Gastrocnemius medialis (tissue), 4 donors: ENCODE results near the gene PAXX. TPM values are rescaled to one million over a fixed set of nuclear protein-coding genes. Genes with fewer than 3 reads are reported as not detected.

Source experiments
- ATAC-seq, 2 donors: fragments of 150-250 bp; one replicate each; pipeline ENCODE4 v1.9.1; 2016
- DNase-seq, 2 donors: peaks; one replicate each; pipeline ENCODE4 v3.0.0-alpha.2; 2019
- H3K27ac ChIP-seq, 4 donors: fragments of 200-600 bp; sonication (generic); 1 replicate in 1 of 4; 2 replicates in 3 of 4; pipeline ENCODE4 v1.5.1; 2016 to 2018; ENCODE audit warnings: mild to moderate bottlenecking in 2 of 4, moderate library complexity in 1 of 4
- H3K27me3 ChIP-seq, 3 donors: fragments of 200-600 bp; sonication (generic) in 2 of 3; 1 replicate in 1 of 3; 2 replicates in 2 of 3; pipeline versions ENCODE4 v1.5.1 to v1.6.0; 2016 to 2019; ENCODE audit warnings: mild to moderate bottlenecking in 1 of 3, moderate library complexity in 1 of 3
- H3K36me3 ChIP-seq, 2 donors: fragments of 200-600 bp; sonication (generic) in 1 of 2; one replicate each; pipeline ENCODE4 v1.5.1; 2017 to 2018
- H3K4me1 ChIP-seq, 2 donors: fragments of 200-600 bp; sonication (generic) in 1 of 2; one replicate each; pipeline ENCODE4 v1.5.1; 2016 to 2017; ENCODE audit warnings: mild to moderate bottlenecking in 2 of 2
- H3K4me3 ChIP-seq, 4 donors: fragments of 200-600 bp; sonication (generic) in 3 of 4; 1 replicate in 1 of 4; 2 replicates in 3 of 4; pipeline ENCODE4 v1.5.1; 2016 to 2019; ENCODE audit warnings: mild to moderate bottlenecking in 2 of 4
- H3K9me3 ChIP-seq, 3 donors: fragments of 200-600 bp; sonication (generic) in 2 of 3; 1 replicate in 1 of 3; 2 replicates in 2 of 3; pipeline ENCODE4 v1.5.1; 2016 to 2019
- CTCF ChIP-seq, 5 experiments: fragments of 450-650 bp in 3 of 5; fragments of 200-600 bp in 2 of 5; sonication (generic) in 2 of 5; IDR thresholded peaks in 4 of 5; conservative IDR thresholded peaks in 1 of 5; 1 replicate in 4 of 5; 2 replicates in 1 of 5; pipeline ENCODE4 v1.5.1; 2016 to 2019; ENCODE audit warnings: antibody characterized with exemption in 5 of 5, mild to moderate bottlenecking in 3 of 5, moderate library complexity in 3 of 5
- POLR2A ChIP-seq, 2 donors: fragments of 450-650 bp; IDR thresholded peaks; one replicate each; pipeline ENCODE4 v1.6.1; 2017; ENCODE audit warnings: antibody characterized with exemption in 2 of 2, mild to moderate bottlenecking in 2 of 2, moderate library complexity in 2 of 2
- in situ Hi-C, 4 donors: fragments of 200-750 bp; cut with MboI; loops; one replicate each; pipeline versions ENCODE4 v1.15.0 to v1.8.0; 2017; ENCODE audit warnings: low sequenced_read_pairs in 4 of 4
- intact Hi-C: fragments of 100-400 bp; cut with DNase I; formaldehyde crosslinking; loops from one replicate; pipeline ENCODE4 v1.15.1; 2023; ENCODE audit warnings: low total_unique reads
- total RNA-seq, 4 donors: library from RNA; depleted of rRNA; stranded (reverse); fragments of >200 nt; gene quantifications; one replicate each; pipeline versions ENCODE4 v1.1.0 to v1.2.3, GENCODE V29; 2016

The PAXX gene
- total RNA-seq, 4 donors from 2014 or later = 10.8 to 15.6 (median 14.6) TPM

DNA sequence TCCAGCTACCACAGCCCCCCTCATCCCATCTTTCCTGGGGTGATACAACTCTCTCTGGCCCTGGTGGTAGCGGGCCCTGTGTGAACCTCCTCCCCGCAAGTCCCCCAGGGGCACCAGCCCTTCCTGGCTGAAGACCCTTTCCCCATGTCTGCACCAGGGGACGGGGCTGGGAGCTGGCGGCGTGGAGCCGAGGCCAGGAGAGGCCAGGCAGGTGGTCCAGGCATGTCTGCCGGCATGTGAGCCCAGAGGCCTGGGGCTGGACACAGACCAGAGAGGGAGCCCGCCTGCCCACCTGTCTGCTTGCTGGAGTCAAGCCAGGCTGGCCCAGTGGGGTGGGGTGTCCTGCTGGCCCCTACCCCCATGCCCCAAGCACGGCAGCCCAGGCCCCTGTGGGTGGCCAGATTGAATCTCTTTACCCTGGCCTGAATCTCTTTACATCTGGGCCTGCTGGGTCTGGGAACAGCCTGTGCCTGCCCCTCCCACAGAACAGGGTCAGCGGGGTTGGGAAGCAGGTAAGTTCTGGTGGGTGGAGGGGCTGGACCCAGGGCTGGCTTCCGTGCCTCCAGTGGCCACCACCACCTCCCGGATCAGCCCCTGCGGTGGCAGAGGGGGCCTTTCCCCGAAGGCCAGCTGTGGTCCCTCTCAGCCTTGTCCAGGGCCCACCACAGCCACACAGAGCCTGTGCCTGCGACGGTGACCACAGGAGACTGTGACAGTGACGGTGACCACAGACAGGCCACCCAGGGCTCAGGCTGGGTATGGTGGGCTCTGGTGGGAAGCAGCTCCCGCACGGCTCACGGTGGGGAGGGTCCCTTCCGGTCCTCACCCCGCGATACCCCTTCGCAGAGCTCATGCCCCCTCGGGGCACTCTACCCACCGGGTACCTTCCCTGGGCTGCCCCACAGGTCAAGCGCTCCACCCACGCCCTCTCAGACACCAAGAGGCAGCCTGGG, 33.0 kb upstream of the PAXX start:
- H3K27me3 ChIP-seq = no peaks in the 10 kb centered on the region
- in situ Hi-C loops = no loop called here
- ATAC-seq (no peak), DNase-seq (no peak)
- no peaks in the 10 kb centered on the region for H3K4me1 ChIP-seq
- H3K27ac ChIP-seq = no peak overlapping the region
- no peaks in the 10 kb centered on the region for H3K9me3 ChIP-seq
- H3K4me3 ChIP-seq = no peak overlapping the region
- no peaks in the 10 kb centered on the region for H3K36me3 ChIP-seq
- intact Hi-C loops = no loop called here
- TF ChIP-seq CTCF (IDR thresholded peaks at IDR 0.05 in 4 of 5, conservative IDR thresholded peaks at IDR 0.05 in 1 of 5) (no peak), POLR2A (IDR thresholded peaks at IDR 0.05) (no peak)

GRCh38 chr9:136960212-136960937, 31.8 kb upstream of the PAXX start:
- Histone ChIP-seq H3K27ac (no peak overlapping the region), H3K36me3 (no peaks in the 10 kb centered on the region), H3K9me3 (no peaks in the 10 kb centered on the region), H3K4me3 (no peak overlapping the region), H3K27me3 (no peaks in the 10 kb centered on the region), H3K4me1 (no peaks in the 10 kb centered on the region)
- in situ Hi-C loops (no loop called here), intact Hi-C loops (no loop called here)
- ATAC-seq (no peak), DNase-seq (no peak)
- TF ChIP-seq CTCF (IDR thresholded peaks at IDR 0.05 in 4 of 5, conservative IDR thresholded peaks at IDR 0.05 in 1 of 5) (no peak), POLR2A (IDR thresholded peaks at IDR 0.05) (no peak)

GRCh38 chr9:136960938-136961275, 31.3 kb upstream of the PAXX start:
- Histone ChIP-seq H3K27ac (no peak overlapping the region), H3K4me1 (no peaks in the 10 kb centered on the region), H3K9me3 (no peaks in the 10 kb centered on the region), H3K27me3 (peaks cover 0 to 3% (median 0%) of the 10 kb centered on the region in 3 donors), H3K36me3 (no peaks in the 10 kb centered on the region), H3K4me3 (no peak overlapping the region)
- no peak for ATAC-seq
- in situ Hi-C loops = no loop called here
- no peak for DNase-seq
- intact Hi-C loops = no loop called here
- TF ChIP-seq POLR2A (IDR thresholded peaks at IDR 0.05) (no peak), CTCF (IDR thresholded peaks at IDR 0.05 in 4 of 5, conservative IDR thresholded peaks at IDR 0.05 in 1 of 5) (no peak)

DNA sequence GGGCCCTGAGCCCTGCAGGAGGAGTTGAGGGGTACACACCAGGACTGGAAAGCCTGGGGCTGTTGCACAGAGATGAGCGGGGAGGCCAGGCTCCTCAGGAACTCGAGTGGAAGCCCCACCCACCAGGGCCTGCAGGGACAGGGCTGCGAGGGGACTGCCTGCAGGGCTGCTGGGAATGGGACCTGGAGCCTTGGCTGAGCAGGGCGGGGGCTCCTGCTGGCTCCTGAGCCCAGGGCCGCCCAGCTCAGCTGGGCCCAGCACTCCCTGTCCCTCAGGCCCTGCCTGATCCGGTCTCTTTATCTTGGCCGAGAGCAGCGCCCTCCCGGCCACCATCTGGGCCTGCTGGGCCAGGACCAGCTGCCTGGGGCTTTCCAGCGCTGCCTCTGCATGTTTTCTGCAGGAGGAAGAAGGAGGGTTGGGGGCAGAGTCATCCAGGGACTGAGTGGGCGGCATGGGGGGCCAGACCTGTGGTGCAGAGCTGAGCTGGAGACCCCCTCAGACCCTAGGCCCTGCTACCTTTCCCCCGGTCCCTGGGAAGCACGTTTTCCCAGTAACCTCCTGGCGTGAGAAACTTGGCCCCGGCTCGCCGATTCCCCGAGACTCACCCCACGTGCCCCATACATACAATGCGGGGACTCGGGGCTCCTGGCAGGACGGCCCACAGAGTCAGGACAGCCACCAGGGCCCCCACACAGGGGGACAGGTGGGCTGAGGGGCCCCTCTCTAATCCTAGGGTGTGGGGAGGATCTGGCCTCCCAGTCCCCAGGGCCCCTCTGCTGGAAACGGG, 30.8 kb upstream of the PAXX start:
- DNase-seq = no peak
- no peak overlapping the region for H3K4me3 ChIP-seq
- intact Hi-C loops (no loop called here), in situ Hi-C loops (no loop called here)
- no peak overlapping the region for H3K27ac ChIP-seq
- H3K27me3 ChIP-seq = peaks cover 0 to 6% (median 0%) of the 10 kb centered on the region in 3 donors
- H3K36me3 ChIP-seq = no peaks in the 10 kb centered on the region
- TF ChIP-seq CTCF (IDR thresholded peaks at IDR 0.05 in 4 of 5, conservative IDR thresholded peaks at IDR 0.05 in 1 of 5) = no peak
- no peak for TF ChIP-seq POLR2A (IDR thresholded peaks at IDR 0.05)
- no peaks in the 10 kb centered on the region for H3K9me3 ChIP-seq
- H3K4me1 ChIP-seq = no peaks in the 10 kb centered on the region
- no peak for ATAC-seq
